Measurements from ENCODE around the gene STARD5.

DNA sequence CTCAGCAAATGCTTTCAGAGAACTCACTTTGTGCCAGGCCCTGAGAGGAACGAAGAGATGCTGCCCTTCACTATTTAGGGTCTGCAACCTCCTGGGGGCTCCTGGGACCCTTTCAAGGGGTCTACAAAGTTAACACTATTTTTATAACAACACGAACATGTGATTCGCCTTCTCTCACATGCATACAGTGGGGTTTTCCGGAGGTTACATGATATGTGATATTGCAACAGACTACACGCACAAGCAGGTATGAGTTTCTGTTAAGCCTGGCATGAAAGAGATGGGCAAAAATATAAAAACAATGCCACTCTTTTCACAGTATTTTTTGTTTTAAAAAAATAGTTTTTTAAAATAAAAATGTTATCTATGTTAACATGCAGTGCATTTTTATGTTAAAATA, 10.3 kb downstream of the STARD5 start:
- no peak for TF ChIP-seq POLR2A (IDR thresholded peaks at IDR 0.05)
- TF ChIP-seq, protein P1, sequence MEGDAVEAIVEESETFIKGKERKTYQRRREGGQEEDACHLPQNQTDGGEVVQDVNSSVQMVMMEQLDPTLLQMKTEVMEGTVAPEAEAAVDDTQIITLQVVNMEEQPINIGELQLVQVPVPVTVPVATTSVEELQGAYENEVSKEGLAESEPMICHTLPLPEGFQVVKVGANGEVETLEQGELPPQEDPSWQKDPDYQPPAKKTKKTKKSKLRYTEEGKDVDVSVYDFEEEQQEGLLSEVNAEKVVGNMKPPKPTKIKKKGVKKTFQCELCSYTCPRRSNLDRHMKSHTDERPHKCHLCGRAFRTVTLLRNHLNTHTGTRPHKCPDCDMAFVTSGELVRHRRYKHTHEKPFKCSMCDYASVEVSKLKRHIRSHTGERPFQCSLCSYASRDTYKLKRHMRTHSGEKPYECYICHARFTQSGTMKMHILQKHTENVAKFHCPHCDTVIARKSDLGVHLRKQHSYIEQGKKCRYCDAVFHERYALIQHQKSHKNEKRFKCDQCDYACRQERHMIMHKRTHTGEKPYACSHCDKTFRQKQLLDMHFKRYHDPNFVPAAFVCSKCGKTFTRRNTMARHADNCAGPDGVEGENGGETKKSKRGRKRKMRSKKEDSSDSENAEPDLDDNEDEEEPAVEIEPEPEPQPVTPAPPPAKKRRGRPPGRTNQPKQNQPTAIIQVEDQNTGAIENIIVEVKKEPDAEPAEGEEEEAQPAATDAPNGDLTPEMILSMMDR (IDR thresholded peaks at IDR 0.05): no peak
